Endothelial cell of umbilical vein (primary cell): ENCODE data around the gene LPIN2.
A peak's percentile ranks its signal among the peaks of the same experiment; 100 is the strongest.

Source experiments
- JUN ChIP-seq: IDR thresholded peaks from 2 replicates; pipeline ENCODE4 v1.6.1; 2011; ENCODE audit warnings: borderline replicate concordance, low read depth; ENCODE audit not compliant: insufficient read length, insufficient read depth
- TF ChIP-seq, protein P1 (sequence below), 2 donors: IDR thresholded peaks; 1 replicate in 1 of 2; 2 replicates in 1 of 2; pipeline ENCODE4 v1.5.1; 2011; ENCODE audit warnings: low read length in 2 of 2, mild to moderate bottlenecking in 2 of 2, moderate library complexity in 2 of 2, control low read depth in 1 of 2, inconsistent platforms in 1 of 2, low read depth in 1 of 2; ENCODE audit not compliant: insufficient read depth in 1 of 2; ENCODE audit errors: extremely low read depth in 1 of 2

DNA sequence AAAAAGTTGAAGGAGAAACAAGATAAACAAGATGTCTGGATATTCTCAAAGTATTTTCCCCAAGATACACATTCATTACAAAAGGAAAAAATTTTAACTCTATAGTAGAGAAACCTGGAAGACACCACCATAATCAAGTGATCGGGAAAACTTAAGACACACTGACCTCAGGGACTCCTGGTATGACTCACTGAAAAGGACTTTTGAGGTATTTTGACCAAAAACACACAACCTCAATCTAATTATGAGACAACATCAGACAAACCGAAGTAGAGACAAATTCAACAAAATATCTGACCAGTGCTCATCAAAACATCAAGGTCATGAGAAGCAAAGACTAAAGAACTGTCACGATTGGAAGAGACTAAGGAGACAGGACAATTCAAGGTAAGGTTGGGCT, 34.7 kb downstream of the LPIN2 start:
- TF ChIP-seq, protein P1, sequence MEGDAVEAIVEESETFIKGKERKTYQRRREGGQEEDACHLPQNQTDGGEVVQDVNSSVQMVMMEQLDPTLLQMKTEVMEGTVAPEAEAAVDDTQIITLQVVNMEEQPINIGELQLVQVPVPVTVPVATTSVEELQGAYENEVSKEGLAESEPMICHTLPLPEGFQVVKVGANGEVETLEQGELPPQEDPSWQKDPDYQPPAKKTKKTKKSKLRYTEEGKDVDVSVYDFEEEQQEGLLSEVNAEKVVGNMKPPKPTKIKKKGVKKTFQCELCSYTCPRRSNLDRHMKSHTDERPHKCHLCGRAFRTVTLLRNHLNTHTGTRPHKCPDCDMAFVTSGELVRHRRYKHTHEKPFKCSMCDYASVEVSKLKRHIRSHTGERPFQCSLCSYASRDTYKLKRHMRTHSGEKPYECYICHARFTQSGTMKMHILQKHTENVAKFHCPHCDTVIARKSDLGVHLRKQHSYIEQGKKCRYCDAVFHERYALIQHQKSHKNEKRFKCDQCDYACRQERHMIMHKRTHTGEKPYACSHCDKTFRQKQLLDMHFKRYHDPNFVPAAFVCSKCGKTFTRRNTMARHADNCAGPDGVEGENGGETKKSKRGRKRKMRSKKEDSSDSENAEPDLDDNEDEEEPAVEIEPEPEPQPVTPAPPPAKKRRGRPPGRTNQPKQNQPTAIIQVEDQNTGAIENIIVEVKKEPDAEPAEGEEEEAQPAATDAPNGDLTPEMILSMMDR (IDR thresholded peaks at IDR 0.05; ENCODE audit: extremely low read depth in 1 of 2, insufficient read depth in 1 of 2, low read depth in 1 of 2, low read length in 2 of 2): no peak
- TF ChIP-seq JUN: peak; percentile 12
